HG03378 (cell line): ENCODE results near the gene CFDP1.

Experiments
- ATAC-seq: cut with Tn5 transposase; IDR thresholded peaks from one replicate; pipeline ENCODE4 v1.9.1; 2021; ENCODE audit warnings: mild to moderate bottlenecking, moderate library complexity; ENCODE audit not compliant: unreplicated experiment

Gene CFDP1

DNA sequence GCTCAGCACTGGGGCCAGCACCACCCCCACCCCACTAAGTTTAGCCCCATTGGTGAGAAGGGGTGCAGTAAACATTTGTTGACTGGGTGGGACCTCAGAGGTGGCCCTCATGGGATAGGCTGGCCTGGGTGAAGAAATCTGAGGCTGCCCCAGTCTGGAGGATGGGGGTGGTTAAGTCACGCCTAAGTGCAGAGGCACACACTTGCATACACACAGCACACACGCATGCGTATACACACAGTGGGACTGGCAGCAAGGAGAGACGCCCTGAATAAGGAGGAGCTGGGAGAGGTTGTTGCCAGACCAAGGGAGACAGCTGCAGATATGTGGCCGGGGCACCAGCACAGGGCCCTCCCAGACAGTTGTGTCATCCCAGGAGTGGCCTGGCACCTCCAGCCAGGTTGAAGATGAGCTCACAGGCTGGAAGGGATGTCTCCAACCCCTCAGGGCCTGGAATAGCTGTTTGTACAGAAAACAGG lies 178.9 kb downstream of the CFDP1 start:
- no peak for ATAC-seq

DNA sequence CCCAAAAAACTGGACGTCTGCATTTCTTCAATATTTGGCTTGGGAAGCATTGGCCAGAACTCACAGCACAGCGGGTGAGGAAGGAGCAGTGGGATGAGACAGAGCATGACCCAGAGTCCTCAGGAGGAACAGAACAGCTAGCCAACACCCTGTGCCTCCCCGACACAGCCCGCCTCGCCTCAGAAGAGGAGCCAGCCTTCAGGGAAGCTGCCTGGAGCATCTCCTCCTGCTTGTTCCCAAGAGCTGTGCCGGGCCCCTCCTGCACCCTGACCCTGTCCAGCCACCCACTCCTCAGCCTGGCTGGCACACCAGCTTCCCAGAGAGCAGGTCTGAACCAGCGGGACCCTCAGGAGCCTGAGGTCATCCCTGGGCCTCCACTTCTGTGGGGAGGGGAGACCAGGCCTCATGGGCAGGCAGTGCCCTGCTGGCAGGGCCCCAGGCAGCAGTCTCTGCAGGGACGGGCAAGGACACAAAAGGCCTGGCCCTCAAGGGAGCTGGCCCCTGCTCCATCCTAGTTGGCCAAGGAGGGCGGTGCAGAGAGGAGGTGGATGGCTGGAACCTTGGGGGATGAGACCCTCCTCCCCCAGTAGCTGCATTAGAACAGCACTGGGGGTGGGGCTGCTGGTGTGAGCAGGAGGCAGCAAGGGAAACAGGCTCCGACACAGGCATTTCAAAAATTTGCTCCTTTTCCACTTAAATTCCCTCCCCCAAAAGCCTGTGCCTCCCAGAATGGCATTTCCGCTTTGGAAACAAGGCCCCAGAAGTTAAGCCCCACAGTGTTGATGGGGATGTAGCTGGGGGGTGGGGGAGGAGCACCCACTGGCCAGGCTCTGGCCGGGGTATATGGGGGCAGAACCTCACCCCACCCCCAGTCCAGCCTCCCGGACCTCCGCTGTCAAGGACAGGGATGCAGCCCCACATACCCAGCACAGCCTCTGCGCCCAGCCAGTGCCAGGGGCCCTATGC lies 180.1 kb downstream of the CFDP1 start:
- no peak for ATAC-seq

GRCh38 chr16:75252049-75252864 lies 181.0 kb downstream of the CFDP1 start:
- no peak for ATAC-seq

DNA sequence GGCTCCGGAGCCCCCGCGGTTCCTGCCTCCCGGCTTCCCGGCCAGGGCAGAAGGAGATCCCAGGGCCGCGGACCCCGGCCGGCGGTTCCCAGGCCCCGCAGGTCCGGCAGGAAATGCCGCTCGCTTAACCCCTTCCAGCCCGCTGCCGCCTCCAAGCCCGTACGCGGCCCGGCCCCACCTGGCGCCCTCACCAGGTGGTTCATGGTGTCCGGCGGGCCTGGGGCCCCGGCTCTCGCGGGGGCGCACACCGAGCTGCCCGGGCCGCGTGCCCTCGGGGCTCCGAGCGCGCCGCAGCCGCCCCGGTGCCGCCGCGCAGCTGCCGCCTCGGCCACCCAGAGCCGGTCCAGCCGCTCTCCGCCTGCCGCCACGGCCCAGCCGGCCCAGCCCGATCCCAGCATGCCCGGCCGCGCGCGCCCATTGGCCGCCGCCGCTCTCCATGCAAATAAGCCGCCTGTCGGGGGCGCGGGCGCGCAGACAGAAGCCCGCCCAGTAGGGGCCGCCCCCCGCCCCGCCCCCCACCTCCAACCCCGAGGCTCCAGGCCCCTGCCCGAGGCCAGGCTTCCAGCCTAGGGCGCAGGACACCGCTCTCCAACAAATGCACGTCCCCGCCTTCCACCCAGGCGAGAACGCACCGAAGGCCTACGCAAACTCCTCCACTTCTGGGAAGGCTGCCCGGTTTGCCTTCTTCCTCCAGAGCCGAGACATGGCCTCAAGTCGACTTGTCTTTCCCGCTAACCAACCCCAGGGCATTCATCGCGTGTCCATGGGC lies 181.8 kb downstream of the CFDP1 start, which contains the start of gene BCAR1:
TSS of gene BCAR1 (minus strand) at position 345 of the 769 bp plus-strand sequence. CDS start at position 203, 142 bp downstream.
- ATAC-seq = peak; percentile 44

DNA sequence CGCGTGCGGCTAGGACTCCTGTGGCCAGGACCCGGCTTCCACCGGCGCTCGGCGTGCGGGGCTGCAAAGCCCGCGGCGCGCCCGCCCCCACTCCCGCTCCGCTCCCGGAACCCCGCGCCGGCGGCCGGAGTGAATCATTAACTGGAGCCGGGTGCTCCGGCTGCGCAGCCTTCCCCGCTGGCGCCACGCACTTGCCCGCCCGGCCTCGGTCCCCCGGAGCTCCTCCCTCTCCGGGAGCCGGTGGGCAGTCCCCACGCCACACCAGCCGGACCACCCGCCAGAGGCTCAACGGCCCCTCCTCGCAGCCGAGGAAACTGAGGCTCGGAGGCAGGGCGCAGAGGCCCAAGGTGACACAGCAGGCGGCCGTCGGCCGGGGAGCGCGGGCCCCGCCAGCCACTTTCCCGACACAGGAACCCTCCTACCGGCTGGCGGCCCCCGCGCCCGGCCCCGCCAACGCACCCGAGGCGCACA lies 182.5 kb downstream of the CFDP1 start:
- no peak for ATAC-seq

GRCh38 chr16:75250089-75250808 lies 183.1 kb downstream of the CFDP1 start:
- ATAC-seq = no peak

- ATAC-seq = no peak
Measured at GRCh38 chr16:75249441-75249840, 183.9 kb downstream of the CFDP1 start.

DNA sequence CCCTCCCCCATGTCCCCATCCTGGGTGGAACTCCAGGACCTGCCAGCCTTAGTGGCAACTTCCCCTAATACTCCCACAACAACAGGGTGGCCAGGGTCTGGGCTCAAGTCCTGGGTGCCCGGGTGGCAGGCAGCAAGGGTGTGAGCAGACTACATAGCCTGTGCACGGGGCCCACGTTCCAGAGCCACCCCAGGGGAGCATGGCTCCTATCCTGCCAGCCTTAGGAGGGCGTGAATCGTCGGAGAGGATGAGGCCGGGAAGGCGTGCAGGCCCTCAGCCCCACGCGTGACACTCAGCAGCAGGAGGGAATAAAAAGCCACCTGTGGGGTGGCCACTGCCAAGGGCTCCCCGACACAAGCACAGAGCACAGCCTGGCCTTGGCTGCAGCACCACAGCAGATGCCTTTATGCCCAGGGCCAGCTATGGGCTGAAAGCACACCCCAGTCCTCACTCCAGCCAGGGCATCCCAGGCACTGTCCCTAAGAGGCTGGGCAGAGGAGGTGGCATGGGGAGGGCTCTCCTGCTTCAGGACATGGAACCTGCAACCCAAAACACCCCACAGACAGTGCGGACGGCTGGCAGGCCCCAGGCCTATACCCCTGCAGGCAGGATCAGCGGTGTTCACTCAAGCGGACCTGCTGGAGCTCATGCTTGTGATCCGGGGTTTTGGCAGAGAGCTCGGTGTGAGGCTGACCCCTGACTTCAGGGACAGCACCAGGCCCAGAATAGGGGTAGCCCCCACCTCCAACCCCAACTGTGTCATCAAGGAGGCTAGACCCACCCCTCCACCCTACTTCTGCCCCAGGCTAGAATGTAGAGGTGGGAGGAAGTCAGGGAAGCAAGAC lies 184.5 kb downstream of the CFDP1 start:
- ATAC-seq = no peak

DNA sequence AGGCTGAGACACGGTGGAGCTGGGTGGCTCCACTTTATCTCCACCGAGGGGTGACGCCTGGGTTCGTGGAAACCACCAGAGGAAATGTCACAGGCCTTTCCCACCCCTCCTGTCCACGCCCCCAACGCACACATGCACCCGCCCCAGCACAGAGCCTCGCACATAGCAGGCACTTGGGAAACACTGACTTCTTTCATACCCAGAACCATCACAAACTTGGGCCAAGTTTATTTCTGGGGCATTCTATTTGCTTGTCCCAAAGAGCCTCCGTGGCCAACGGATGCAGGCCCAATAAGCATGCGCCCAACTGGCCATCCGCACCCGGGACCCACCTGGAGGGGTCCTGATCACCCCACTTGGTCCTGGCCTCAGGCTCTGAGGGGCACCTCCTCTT lies 185.2 kb downstream of the CFDP1 start:
- ATAC-seq = no peak

- no peak for ATAC-seq
Measured at GRCh38 chr16:75247249-75247648, 186.1 kb downstream of the CFDP1 start.

- ATAC-seq = no peak
Measured at GRCh38 chr16:75246504-75247205, 186.6 kb downstream of the CFDP1 start.

DNA sequence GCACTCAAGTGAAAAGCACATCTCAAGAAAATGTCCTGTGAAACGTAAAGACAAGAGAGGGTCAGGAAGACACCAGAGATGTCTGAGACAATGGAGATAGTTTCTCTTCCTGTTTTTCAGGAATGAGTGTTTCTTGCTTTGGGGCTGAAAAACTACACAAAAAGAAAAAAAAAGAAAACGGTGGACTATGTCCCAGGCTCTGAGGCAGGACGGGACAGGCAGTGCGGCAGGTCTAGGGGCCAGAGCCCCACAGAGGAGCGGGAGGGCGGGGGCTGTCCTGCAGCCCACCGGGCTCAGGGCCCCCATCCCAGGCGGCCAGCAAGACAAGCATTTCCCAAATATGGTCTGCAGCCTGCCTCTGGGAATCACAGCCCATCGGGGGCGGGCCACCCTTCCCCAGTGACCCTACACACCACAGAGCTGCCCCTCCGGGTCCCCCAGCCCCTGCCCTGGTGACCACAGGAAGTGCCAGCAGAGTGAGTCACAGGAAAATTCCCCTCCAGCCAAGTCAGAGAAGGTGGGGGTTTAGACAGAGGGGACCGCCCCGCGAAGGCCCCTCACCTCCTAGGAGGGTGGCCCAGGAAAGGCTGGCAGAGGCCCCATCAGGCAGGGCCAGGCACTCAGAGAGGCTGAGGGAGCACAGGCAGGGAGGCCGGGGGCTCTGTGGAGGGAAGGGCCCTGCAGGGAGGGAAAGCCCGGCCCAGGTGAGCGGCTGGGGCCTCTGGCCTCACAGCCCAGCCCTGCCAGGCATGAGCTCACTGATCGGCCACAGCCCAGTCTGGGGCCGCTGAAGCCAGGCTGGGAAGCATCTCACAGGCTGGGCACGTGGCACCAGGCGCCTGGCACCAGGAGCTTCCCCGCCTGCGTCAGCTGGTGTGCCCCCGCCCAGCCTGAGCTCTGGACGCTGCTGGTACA lies 188.2 kb downstream of the CFDP1 start:
- ATAC-seq = peak; percentile 45

DNA sequence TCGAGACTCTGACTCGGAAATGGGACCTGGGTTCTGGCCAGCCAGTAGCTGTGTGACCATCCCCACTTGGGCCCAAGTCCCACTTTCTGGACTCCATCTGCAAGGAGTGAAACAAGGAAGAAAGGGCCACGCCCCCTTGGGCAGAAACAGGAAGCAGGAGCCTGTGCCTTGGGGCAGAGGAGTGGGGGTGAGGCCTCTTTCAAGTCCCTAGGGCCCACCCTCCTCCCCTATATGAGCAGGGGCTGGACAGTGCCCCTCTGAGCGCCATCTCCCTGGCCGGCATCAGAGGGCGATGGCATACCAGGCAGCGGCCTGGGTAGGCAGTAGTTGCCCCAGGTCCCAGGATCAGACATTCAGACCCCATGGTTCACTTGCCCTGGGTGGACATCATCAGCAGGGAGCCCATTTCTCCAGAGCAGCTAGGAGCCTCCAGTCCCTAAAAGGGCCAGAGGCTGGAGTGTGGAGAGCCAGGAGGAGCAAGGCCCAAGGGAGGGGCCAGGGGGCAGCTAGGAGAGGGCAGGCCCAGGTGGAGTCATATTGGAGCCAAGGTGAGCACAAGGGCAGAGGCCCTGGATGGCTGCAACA lies 189.0 kb downstream of the CFDP1 start:
- ATAC-seq = no peak
